ENCODE measurements around the gene DERA. TPM values are rescaled to one million over a fixed set of nuclear protein-coding genes. Genes with fewer than 3 reads are reported as not detected.

The DERA gene
- total RNA-seq, 1 donor from 2014 or later: 44.0 TPM

- Histone ChIP-seq H3K9me3 (no peaks in the 10 kb centered on the region), H3K36me3 (no peaks in the 10 kb centered on the region), H3K4me1 (no peaks in the 10 kb centered on the region), H3K4me3 (no peak overlapping the region), H3K27me3 (ENCODE audit: low read depth) (no peaks in the 10 kb centered on the region), H3K27ac (no peak overlapping the region)
- intact Hi-C loops (cut with DNase I): no loop called here
- no peak for DNase-seq
- no peak for TF ChIP-seq CTCF (IDR thresholded peaks at IDR 0.05)
- peak; percentile 27 to 73 for ATAC-seq
Observed at GRCh38 chr12:16027002-16027401, 115.9 kb downstream of the DERA start.

DNA sequence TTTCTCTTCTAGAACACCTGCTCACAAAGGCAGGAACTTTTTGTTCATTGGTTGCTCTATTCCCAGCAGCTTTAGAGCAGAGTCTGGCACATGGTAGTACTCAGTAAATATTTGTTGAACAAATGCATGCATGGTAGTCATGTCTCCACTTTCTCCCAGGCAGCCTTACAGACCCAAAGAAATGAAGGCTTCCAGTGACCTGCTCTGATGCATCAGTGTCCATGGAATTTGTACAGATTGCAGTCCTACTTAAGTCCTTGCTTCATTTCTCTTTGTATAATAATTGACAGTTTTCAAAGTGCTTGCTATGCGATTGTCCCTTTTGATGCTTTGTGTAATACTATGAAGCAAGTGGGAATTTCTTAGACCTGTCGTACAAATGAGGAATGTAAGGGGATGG is 119.6 kb downstream of the DERA start:
- ATAC-seq: peak; percentile 43 to 64

GRCh38 chr12:16034136-16034817 is 123.1 kb downstream of the DERA start:
- no peaks in the 10 kb centered on the region for H3K27me3 ChIP-seq (ENCODE audit: low read depth)
- DNase-seq (no peak), ATAC-seq (peak; percentile 84 to 87)
- peak overlapping the region; percentile 39 for H3K27ac ChIP-seq
- H3K4me1 ChIP-seq: no peaks in the 10 kb centered on the region
- TF ChIP-seq CTCF (IDR thresholded peaks at IDR 0.05): no peak
- no peak overlapping the region for H3K4me3 ChIP-seq
- no peaks in the 10 kb centered on the region for H3K9me3 ChIP-seq
- intact Hi-C loops (cut with DNase I): no loop called here
- H3K36me3 ChIP-seq: peaks cover 12% of the 10 kb centered on the region

More for the DNA sequence above, 119.6 kb downstream of the DERA start:
- Histone ChIP-seq H3K4me3 (no peak overlapping the region), H3K27ac (no peak overlapping the region), H3K4me1 (no peaks in the 10 kb centered on the region), H3K36me3 (peaks cover 4% of the 10 kb centered on the region), H3K9me3 (no peaks in the 10 kb centered on the region), H3K27me3 (ENCODE audit: low read depth) (no peaks in the 10 kb centered on the region)
- intact Hi-C loops (cut with DNase I): no loop called here
- DNase-seq: no peak
- TF ChIP-seq CTCF (IDR thresholded peaks at IDR 0.05): no peak

- ATAC-seq (no peak), DNase-seq (no peak)
- H3K4me3 ChIP-seq: no peak overlapping the region
- TF ChIP-seq CTCF (IDR thresholded peaks at IDR 0.05): no peak
- H3K4me1 ChIP-seq: no peaks in the 10 kb centered on the region
- H3K27me3 ChIP-seq (ENCODE audit: low read depth): no peaks in the 10 kb centered on the region
- no peak overlapping the region for H3K27ac ChIP-seq
- H3K9me3 ChIP-seq: no peaks in the 10 kb centered on the region
- intact Hi-C loops (cut with DNase I): no loop called here
- peaks cover 12% of the 10 kb centered on the region for H3K36me3 ChIP-seq
Observed at GRCh38 chr12:16036073-16036472, 124.9 kb downstream of the DERA start.

DNA sequence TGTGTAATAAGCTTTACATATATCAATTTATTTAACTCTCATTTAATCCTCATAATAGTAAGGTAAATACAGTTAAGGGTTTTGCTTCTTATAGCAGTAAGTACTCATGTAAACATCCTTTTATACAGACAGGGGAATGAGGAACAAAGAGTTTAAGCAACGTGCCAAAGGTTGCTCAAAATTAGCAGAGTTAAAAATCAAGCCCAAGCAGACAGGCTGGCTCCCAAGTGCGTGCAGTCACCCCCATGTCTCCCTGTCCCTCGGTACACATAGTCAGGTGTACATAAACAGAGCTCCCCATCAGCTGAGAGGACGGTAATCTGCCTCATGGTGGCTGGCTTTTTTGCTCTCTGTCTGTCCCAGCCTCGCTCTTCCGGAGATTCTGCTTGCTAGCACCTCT is 126.4 kb downstream of the DERA start:
- intact Hi-C loops (cut with DNase I): no loop called here
- Histone ChIP-seq H3K36me3 (peaks cover 12% of the 10 kb centered on the region), H3K4me1 (no peaks in the 10 kb centered on the region), H3K27me3 (ENCODE audit: low read depth) (no peaks in the 10 kb centered on the region), H3K27ac (no peak overlapping the region), H3K4me3 (no peak overlapping the region), H3K9me3 (no peaks in the 10 kb centered on the region)
- ATAC-seq (peak in 1 of 2 donors; percentile 18), DNase-seq (no peak)
- TF ChIP-seq CTCF (IDR thresholded peaks at IDR 0.05): no peak
